CD4-positive, alpha-beta T cell treated with Interleukin-10 for 1 hour (primary cell): ENCODE measurements around the gene RGS2.

Source experiments
- DNase-seq: peaks from one replicate; pipeline ENCODE4 v3.0.0-alpha.2; 2020

The RGS2 gene, protein sequence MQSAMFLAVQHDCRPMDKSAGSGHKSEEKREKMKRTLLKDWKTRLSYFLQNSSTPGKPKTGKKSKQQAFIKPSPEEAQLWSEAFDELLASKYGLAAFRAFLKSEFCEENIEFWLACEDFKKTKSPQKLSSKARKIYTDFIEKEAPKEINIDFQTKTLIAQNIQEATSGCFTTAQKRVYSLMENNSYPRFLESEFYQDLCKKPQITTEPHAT

DNA sequence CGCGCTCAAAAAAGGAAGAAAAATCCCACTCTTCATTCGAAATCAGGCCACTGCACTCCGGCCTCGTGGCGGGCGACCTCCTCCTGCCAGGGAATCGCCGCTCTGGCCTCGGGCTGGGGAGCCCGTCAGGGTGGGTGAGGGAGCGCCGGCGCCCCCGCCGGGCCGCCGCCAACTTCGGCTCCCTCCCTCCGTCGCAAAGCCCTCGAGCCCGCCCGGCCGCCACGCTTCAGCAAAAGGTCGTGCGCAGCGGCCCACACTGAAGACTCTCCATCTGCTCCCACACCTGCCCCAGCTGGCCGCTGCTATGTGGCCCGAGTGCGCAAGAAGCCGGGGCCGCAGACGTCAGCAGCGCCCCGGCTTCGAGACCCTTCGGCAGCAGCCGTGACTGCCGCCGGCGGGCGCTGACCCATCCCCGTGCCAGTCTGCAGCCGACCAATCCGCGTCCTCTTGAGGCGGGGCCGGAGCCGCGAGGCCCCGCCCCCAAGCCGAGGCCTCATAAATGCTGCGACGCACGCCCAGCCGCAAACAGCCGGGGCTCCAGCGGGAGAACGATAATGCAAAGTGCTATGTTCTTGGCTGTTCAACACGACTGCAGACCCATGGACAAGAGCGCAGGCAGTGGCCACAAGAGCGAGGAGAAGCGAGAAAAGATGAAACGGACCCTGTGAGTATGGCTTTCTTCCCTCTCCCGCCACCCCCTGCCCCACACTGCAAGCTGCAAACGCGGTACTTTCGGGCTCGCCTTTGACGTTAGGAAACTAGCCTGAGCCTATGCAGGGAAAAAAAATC is at the start of gene RGS2:
TSS of gene RGS2 (plus strand) at position 522 of the 789 bp plus-strand sequence. CDS start at position 555, 33 bp downstream.
- peak; percentile 93 for DNase-seq

DNA sequence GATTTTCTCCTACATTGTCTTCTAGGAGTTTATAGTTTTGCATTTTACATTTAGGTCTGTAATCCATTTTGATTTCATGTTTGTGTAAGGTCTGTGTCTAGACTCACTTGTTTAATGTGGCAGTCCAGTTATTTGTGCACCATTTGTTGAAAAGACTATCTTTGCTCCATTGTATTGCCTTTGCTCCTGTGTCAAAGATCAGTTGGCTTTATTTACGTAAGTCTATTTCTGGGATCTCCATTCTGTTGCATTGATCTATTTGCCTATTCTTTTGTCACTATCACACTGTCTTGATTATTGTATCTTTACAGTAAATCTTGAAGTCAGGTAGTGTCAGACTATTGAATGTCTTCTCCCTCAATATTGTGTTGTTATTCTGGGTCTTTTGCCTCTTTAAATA is 49.7 kb upstream of the RGS2 start:
- DNase-seq, result no peak

DNA sequence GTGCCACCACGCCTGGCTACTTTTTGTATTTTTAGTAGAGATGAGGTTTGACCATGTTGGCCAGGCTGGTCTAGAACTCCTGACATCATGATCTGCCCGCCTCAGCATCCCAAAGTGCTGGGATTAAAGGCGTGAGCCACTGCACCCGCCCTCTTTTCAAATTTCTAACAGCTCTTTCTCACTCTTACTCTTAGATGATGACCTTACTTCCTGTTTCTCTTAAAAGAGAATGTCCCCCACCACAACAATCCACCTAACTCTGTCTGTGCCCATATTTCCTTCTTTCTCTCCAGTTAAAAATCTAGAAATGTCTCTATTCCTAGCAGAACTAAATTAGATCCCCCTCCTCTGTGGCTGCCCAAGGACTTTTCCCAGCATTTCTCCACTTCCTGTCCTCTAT is 46.6 kb upstream of the RGS2 start:
- DNase-seq, result no peak

DNA sequence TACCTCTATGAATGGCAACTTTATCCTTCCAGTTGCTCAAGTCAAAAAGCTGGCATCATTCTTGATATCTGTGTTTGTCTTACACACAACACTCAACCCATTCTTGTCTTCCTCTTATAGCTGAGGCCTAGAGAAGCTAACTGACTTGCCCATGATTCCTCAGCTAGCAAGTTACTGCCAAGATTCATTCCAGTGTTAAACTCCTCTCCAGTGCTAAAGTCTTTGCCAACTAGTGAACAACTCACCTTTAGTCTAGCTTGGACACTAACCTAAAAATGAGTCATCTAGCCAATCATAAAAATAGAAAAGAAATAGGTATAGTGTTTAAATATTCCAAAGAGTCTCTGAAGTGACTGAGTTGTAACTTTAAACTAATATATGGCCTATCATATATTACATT is 45.6 kb upstream of the RGS2 start:
- no peak for DNase-seq

DNA sequence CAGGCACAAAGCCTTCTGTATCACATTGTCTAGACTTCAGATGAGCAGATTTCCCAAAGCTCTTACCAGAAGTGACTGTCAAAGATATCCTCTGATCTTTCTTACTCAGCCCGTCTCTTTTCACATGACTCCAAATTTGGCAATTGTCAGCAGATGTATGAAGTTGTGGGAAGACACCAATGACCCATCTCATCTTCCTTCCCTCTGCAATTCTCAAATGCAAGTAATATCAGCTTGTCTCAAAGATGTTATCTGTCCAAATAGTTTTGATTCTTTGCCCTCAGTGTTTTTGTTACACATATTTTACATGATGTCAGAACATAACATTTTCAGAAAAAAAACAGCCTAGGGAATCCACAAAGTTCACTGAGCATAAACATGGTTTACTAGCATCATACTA is 45.1 kb upstream of the RGS2 start:
- no peak for DNase-seq

DNA sequence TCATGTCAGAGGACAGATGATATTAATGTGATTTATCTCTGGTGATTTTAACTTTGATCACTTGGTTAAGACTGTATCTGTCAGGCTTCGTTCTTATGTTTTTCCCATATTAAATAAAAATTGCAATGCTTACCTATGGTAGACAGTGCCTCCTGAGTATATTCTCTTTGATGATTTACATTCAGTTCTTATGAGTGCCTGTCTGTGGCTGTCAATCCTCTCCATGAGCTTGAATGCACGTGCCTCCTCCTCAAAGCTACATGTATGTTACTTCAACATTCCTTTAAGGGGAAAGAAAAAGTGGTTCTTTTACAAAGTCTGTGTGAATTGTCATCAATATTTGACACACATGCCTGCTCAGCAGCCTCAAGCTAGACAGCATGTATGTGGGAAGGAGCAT is 44.2 kb upstream of the RGS2 start:
- DNase-seq, result no peak

DNA sequence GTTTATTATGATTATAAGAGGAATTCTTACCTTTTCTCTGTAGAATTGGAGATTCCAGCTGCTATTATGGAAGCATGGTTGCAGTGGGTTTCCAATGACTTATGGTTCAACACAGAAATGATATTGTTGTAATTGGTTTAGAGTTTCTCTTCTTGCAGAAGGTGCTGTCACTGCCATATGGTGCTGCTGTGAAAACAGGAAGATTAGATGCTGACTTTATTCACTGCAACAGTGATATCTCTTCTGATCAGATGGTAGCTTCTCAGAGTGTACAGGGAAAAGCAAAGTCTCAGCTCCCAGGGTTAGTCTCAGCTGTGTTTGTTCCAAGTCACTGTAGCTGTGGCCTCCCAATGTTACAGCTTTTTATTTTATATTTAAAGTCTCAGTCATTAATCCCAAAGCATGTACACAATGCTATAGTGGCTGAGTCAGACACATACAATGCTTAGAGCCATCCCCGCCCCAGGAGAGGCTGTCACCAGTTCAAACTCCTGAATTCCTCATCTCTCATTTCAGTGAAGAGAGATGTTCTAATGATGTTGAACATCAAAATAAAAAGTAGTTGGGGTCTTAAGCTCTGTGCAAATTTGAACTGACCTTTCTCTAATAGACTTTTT is 42.7 kb upstream of the RGS2 start:
- no peak for DNase-seq

DNA sequence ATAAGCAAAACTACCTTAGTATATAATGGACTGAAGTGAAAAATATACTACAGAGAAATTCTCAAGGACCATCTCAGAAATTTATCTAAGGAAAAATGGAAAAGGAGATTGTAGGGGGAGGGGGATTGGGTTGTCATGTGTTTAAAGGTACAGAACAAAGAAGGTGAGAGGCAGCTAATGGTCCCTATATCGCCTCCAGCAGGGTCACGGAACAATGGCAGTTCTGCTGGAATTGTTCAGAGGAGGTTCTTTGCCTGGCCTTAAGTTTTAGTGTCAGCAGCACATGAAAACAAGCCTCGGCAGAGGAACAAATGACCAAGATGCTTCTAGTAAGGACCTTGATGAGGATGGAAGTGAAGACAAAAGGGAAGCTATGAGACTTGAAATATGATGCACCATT is 42.0 kb upstream of the RGS2 start:
- no peak for DNase-seq

DNA sequence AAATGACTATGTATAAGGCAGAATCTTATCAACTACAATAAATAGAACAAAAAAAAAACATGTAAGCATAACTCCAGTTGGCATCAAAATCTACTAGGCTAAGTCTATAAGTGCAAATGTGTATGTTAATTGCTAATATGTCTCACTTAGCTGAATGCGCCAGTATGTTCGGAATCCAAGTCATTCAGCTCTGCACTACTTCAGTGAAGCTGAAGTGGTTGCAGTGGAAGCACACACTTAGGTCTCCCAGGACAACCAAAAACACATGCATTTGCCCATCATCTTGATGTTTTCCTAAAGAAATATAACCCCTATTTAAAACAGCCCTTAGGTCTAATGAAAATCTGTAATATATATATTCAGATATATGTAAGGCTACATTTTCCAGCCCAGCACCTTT is 41.0 kb upstream of the RGS2 start:
- DNase-seq, result no peak

DNA sequence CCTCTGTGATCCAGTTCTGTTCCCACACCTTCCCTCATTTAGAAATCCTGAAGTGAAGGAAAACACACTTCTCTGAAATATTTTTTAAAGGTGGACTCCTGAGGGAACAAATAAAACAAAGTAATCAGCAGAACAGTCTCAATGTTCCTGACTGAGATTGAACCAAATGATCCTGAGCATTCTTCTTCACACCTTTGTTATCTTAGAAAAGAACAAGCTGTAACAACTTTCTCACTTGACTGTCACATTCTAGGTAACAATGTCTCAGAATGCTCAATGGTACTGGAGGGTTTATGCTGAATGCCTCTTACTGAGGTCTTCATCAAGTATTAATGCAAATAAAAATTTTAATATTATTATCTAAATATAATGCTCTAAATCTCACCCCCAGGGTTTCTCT is 40.4 kb upstream of the RGS2 start:
- no peak for DNase-seq

DNA sequence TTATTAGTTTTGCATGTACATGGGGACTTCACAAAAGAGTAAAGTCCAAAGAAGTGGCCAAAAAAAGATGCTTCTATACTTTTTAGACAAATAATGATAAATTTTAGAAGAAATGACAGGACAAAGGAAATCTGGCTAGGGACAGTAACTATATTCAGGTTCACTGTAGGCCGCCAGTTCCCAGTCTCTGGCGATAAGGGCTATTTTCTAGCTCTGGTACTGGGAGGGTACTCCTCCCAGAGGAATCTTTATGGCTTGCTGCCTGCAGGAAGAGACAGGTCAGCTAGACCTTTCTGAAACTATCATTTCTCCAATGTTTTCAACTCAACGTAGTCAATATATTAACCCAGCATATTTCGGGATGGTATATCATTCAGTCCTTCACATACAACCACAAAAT is 37.5 kb upstream of the RGS2 start:
- no peak for DNase-seq

DNA sequence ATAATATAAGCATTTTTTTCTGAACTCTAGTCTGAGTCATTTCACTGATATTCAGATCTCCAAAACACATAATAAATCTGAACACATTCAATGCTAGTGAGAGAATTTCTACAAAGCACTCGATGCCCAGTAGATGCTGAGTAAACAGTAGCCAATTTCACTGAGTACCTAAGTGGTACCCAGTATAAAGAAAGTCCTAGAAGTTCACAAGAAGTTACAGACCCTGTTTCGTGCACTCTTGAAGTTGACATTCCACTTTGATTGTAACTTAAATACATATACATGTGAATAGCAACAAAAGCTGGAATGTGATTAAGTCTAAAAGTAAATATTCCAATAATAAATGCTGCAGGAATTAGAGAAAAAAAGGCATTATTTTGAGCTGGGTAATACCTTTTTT is 33.2 kb upstream of the RGS2 start:
- no peak for DNase-seq

DNA sequence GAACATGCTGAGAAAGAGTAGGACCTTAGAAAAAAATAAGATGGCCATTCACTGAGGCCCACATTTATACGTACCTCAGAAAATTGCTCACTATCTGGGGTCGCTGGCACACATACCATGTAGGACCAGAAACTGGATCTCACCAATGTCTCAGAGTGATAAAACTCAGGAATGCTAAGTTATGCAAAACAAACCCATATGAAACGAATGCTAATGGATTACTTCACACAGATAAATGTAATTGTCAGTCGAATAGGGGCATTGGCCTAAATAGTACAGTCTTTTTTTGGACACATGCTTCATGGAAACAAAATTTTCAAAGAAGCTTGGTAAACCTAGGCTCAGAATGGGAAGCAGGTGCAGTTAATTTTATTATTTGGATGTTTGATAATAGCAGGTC is 32.6 kb upstream of the RGS2 start:
- DNase-seq, result no peak

DNA sequence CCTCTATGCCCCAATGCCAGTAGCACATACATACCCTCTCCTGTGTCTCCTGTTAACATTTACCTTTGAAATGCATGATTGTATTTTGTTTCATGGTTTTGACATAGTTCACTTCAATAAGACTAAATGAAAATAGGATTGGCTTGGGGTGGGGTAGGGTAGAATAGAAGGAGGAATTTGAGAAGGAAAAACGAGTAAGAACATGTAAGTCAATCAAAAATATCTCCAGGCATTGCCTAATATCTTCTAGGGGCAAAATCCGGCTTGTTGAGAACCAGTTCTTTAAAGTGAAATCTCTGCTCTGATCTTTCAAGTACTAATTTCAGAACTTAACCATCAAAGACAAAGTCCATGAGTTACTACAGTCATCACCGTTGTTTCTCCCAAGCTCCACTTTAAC is 31.8 kb upstream of the RGS2 start:
- DNase-seq, result no peak

DNA sequence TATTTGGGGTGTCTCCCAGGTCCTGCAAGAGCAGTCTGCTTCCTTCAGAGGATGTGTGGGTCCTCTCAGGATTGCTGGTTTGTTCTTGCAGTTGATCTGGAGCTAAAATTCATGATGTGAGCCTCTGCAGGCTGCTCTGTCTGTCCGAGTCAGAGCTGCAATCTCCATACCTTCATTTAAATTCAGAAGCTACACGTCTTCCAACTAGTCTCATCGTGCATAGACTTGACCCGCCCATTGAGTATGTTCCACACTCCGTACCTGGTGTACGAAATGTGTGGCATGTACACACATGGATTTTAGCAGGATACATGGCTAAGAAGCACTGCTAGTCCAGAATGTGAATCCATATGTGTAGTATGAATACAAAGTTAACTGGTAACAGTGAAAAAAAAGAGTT is 25.0 kb upstream of the RGS2 start:
- no peak for DNase-seq

DNA sequence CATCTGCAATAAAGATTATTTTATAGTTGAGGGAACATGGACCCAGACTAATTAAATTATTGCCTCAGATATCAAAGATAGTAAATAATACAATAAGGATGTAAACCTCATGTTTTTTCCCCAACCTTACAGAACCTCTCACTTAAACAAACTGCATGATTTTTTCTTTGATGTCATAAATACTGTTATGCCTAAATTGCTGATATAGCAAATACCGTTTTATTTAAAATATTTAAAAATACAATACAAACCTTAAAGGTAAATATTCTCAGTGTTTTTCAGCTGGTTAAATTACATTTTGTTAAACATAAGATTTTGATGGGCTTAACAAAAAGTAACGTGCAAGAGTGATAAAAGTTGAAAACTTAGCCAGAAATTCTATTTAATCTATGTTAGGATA is 24.4 kb upstream of the RGS2 start:
- no peak for DNase-seq

DNA sequence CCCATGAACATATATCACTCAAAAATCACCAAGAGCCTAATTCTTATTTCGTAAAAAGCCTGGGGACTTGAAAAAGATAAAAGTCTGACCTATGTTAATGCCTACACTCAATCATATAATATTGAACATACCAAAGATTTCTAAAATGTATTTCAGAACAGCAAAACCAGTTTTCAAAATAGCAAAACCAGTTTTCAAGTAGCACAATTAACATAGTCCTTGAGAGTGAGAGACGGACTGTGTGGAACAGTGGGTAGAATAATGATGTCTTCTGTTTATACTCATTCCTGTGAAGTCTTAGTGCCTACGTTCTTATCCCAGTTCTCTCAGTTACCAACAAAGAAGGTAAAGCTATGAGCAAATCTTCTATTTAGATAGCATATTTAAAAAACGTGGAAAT is 22.3 kb upstream of the RGS2 start:
- DNase-seq, result no peak

DNA sequence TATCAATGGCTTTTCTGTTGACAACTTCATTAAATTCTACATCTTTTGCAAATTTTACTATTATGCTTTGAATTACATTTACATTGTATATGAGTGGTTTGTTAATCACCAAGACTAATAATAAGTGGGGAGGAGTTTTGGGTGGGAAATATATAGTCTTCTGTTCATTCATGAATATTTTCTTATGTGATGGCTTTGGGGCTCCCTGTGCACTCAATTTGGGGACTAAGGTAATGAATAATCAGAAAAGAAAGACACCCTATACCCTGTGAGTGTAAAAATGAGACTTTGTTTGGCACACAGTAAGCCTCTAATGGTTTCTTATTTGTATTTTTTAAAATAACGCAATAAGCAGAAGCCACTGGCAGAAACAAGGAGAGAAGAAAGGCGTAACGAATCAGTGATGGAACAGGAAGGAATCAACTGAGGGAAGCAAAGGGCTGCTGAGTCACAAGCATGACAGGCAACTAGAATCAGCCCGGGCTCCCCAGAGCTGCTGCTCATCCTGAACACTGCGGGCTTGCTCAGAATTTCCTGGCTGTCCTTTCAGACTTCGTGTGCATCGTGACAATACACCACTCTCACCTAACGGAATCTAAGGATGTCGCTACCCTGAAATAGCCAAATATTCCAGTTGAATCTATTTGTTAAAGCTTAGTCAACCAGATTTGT is 20.8 kb upstream of the RGS2 start:
- DNase-seq, result no peak

DNA sequence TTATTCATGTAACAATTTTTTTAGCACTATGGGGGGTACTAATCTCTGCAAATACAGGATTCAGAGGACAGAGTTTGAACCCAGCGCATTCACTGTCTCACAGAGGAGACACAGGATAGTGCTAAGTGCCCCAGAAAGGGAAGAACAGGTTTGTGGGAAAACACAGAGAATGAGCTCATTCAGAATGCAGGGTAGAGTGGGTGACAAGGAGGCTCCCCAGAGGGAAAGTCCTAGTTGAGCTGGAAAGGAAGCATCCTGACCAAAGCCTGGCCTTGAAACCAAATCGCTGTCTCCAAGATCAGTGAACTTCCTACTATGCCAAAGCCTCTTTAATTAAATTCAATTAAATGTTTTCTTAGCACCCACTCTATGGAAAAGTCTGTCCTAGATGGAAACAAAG is 19.0 kb upstream of the RGS2 start:
- DNase-seq, result no peak

DNA sequence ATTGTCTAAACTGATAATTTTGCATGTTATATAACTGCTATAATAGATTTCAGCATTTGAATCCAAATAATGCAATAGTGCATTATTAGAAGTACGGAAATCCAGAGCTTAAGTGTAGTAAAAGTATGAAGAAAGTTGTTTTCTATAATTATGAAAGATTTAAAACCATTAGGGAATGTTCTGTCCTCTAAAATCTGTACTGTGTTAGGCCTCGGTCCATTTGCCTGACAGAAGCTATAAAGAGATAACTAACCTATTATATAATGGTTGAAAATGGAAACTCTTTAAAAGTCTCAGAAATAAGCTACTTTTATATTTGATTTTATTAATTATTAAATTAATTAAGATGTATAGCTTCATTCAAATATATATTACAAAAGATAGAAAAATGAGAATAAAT is 16.2 kb upstream of the RGS2 start:
- no peak for DNase-seq

DNA sequence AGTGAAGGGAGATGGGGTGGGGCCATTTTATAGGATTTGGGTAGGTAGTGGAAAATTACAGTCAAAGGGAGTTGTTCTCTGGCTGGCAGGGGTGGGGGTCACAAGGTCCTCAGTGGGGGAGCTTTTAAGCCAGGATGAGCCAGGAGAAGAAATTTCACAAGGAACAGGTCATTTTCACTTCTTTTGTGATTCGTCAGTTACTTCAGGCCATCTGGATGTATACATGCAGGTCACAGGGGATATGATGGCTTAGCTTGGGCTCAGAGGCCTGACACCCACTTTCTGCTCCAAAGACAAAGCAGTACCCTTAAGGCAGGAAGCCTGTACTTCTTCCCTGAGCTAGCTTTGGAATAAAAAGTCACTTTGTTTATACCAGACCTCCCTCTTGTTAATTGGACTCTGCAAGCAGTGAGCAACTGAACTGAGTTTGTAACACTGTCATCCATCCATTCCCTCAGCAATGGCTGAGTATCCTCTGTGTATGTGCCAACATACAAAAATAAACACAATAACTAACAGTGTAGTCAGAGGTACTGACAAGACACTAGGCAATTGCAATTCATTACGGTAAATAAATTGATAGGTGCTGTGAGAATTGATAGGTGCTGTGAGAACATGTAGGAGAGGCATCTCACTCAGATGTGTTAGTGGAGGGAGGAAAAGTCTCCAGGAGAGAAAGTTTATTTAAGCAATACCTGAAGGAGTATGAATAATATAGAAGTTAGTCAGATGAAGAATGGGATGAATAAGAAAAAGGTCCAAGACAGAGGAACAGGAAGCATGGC is 14.7 kb upstream of the RGS2 start:
- no peak for DNase-seq

DNA sequence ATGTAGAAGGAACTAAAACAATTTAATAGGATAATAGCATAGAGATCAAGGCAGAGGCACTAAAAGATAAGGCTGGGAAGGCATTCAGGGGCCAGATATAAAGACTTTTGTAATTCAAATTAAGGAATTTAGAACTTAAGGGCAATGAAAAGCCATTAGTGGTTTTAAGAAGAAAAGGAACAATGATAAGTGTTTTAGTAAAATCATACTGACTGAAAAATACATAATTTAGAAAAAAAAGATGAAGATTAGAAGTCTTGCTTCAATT is 14.1 kb upstream of the RGS2 start:
- DNase-seq, result no peak

DNA sequence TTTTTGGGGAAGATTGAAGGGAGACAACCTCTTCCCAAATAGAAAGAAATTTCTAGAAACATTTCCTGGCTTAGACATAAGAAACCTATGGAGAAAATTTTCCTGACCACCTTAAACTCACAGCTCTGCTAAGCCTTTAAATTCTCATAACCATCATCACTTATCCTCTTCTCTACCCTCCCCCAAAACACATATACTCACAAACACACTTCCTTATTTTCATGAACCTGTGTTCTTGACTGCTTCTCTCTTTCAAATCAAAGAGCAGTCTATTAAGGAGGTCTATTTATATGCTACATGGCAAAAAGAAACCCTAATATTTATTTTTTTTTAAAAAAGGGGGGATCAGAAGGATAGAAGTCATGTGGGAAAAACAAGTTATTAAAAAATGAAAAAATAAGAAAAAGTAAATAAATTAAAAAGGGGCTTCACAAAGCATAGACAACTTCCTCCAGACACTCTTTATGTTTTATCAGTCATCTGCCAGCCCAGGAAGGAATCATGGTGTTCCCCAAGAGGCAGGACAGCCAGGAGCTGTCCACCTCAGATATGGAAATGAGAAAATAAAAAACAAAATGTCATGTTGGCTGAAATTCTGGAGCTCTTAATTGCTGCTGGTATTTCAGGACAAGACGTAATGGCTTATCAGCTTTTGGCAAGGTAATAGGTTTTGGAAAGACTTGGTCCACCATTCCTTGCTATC is 12.8 kb upstream of the RGS2 start:
- DNase-seq, result no peak
